Glomerular endothelial cell (primary cell): ENCODE data around the gene TSSK2. TPM values are rescaled to one million over a fixed set of nuclear protein-coding genes. Genes with fewer than 3 reads are reported as not detected.
A peak's percentile ranks its signal among the peaks of the same experiment; 100 is the strongest.

Experiments
- DNase-seq: peaks from one replicate; pipeline ENCODE4 v3.0.0-alpha.2; 2011; ENCODE audit warnings: low read depth, low spot score; ENCODE audit errors: extremely low read depth
- total RNA-seq: library from RNA; depleted of rRNA; stranded (reverse); fragments of >200 nt; gene quantifications from 2 replicates; pipeline ENCODE4 v1.2.3, GENCODE V29; 2015

TSSK2 gene
- total RNA-seq, 1 donor from 2014 or later: not detected

GRCh38 chr22:19105867-19106802, 25.0 kb upstream of the TSSK2 start:
- no peak for DNase-seq

GRCh38 chr22:19106886-19107729, 24.0 kb upstream of the TSSK2 start:
- no peak for DNase-seq

- DNase-seq: no peak
These were observed 23.4 kb upstream of the TSSK2 start for GRCh38 chr22:19107730-19108074.

- DNase-seq: no peak
These were observed 22.3 kb upstream of the TSSK2 start for GRCh38 chr22:19108807-19109197.

- no peak for DNase-seq
These were observed 21.7 kb upstream of the TSSK2 start for GRCh38 chr22:19109198-19110063.

- DNase-seq: no peak
These were observed 21.0 kb upstream of the TSSK2 start for GRCh38 chr22:19110064-19110458.

GRCh38 chr22:19110646-19111045, 20.5 kb upstream of the TSSK2 start:
- DNase-seq: no peak

GRCh38 chr22:19111140-19111539, 20.0 kb upstream of the TSSK2 start:
- no peak for DNase-seq

GRCh38 chr22:19111584-19111983, 19.5 kb upstream of the TSSK2 start:
- DNase-seq: no peak

GRCh38 chr22:19113429-19113828, 17.7 kb upstream of the TSSK2 start:
- no peak for DNase-seq

- no peak for DNase-seq
These were observed 16.0 kb upstream of the TSSK2 start for GRCh38 chr22:19114984-19115552.

- no peak for DNase-seq
These were observed 15.5 kb upstream of the TSSK2 start for GRCh38 chr22:19115628-19116027.

GRCh38 chr22:19117111-19117512, 14.0 kb upstream of the TSSK2 start:
- no peak for DNase-seq

- no peak for DNase-seq
These were observed 12.7 kb upstream of the TSSK2 start for GRCh38 chr22:19118329-19118880.

- DNase-seq: no peak
These were observed 11.2 kb upstream of the TSSK2 start for GRCh38 chr22:19119949-19120348.

GRCh38 chr22:19120829-19121630, 10.1 kb upstream of the TSSK2 start:
- no peak for DNase-seq

- DNase-seq: no peak
These were observed 9.4 kb upstream of the TSSK2 start for GRCh38 chr22:19121631-19122142.

GRCh38 chr22:19122143-19122751, 8.9 kb upstream of the TSSK2 start, which contains the start of gene DGCR2:
Gene DGCR2, minus strand, starts transcription at chr22:19122412. Its CDS starts 206 bp downstream, at chr22:19122206.
- peak; percentile 54 for DNase-seq
